Measurements from ENCODE around the gene EIF6.

The EIF6 gene

GRCh38 chr20:35293303-35294292 is 9.0 kb upstream of the EIF6 start:
- DNase-seq (ENCODE audit: low spot score), result no peak

- DNase-seq (ENCODE audit: low spot score), result no peak
Observed at GRCh38 chr20:35292504-35293285, 8.1 kb upstream of the EIF6 start.

- no peak for DNase-seq (ENCODE audit: low spot score)
Observed at GRCh38 chr20:35291654-35292503, 7.3 kb upstream of the EIF6 start, which contains the start of gene FAM83C. Gene FAM83C (minus strand): TSS chr20:35292425. CDS start chr20:35292304, 121 bp downstream.

GRCh38 chr20:35290887-35291417 is 6.4 kb upstream of the EIF6 start:
- no peak for DNase-seq (ENCODE audit: low spot score)

- DNase-seq (ENCODE audit: low spot score), result no peak
Observed at GRCh38 chr20:35290186-35290886, 5.8 kb upstream of the EIF6 start.

GRCh38 chr20:35288325-35289060 is 3.9 kb upstream of the EIF6 start:
- no peak for DNase-seq (ENCODE audit: low spot score)

GRCh38 chr20:35287509-35288324 is 3.1 kb upstream of the EIF6 start:
- DNase-seq (ENCODE audit: low spot score), result no peak

- no peak for DNase-seq (ENCODE audit: low spot score)
Observed at GRCh38 chr20:35286899-35287508, 2.4 kb upstream of the EIF6 start.

- DNase-seq (ENCODE audit: low spot score), result no peak
Observed at GRCh38 chr20:35286077-35286898, 1.7 kb upstream of the EIF6 start.

- no peak for DNase-seq (ENCODE audit: low spot score)
Observed at GRCh38 chr20:35285806-35286076, 1.2 kb upstream of the EIF6 start.

- no peak for DNase-seq (ENCODE audit: low spot score)
Observed at GRCh38 chr20:35284992-35285805, 627 bp upstream of the EIF6 start.

- peak; percentile 40 for DNase-seq (ENCODE audit: low spot score)
Observed at GRCh38 chr20:35283441-35284266, 918 bp downstream of the EIF6 start.

- DNase-seq (ENCODE audit: low spot score), result no peak
Observed at GRCh38 chr20:35281506-35282101, 3.0 kb downstream of the EIF6 start.

GRCh38 chr20:35280523-35280922 is 4.0 kb downstream of the EIF6 start:
- DNase-seq (ENCODE audit: low spot score), result no peak

- no peak for DNase-seq (ENCODE audit: low spot score)
Observed at GRCh38 chr20:35279533-35280174, 4.9 kb downstream of the EIF6 start.

- no peak for DNase-seq (ENCODE audit: low spot score)
Observed at GRCh38 chr20:35279040-35279439, 5.5 kb downstream of the EIF6 start.

Measured in NAMALWA (cell line).